Measurements from ENCODE around the gene POU2AF3. TPM values are rescaled to one million over a fixed set of nuclear protein-coding genes. Genes with fewer than 3 reads are reported as not detected.

POU2AF3 gene
- polyA plus RNA-seq, 1 donor (not counting 4 experiments of a cell fraction or from before 2014, with no cell fraction given): not detected

- FAIRE-seq (no peak), DNase-seq (ENCODE audit: low read depth, low spot score) (no peak)
- H3K9me1 ChIP-seq (ENCODE audit: control insufficient read depth, extremely low read depth, insufficient read depth, low read length): no peaks in the 10 kb centered on the region
- TF ChIP-seq, protein P1, sequence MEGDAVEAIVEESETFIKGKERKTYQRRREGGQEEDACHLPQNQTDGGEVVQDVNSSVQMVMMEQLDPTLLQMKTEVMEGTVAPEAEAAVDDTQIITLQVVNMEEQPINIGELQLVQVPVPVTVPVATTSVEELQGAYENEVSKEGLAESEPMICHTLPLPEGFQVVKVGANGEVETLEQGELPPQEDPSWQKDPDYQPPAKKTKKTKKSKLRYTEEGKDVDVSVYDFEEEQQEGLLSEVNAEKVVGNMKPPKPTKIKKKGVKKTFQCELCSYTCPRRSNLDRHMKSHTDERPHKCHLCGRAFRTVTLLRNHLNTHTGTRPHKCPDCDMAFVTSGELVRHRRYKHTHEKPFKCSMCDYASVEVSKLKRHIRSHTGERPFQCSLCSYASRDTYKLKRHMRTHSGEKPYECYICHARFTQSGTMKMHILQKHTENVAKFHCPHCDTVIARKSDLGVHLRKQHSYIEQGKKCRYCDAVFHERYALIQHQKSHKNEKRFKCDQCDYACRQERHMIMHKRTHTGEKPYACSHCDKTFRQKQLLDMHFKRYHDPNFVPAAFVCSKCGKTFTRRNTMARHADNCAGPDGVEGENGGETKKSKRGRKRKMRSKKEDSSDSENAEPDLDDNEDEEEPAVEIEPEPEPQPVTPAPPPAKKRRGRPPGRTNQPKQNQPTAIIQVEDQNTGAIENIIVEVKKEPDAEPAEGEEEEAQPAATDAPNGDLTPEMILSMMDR (optimal IDR thresholded peaks at IDR 0.05 in 1 of 3, IDR thresholded peaks at IDR 0.05 in 1 of 3, conservative IDR thresholded peaks at IDR 0.05 in 1 of 3; ENCODE audit: extremely low read depth in 1 of 3, insufficient read depth in 2 of 3, low read length in 3 of 3): no peak
- no peak for TF ChIP-seq EZH2 (IDR thresholded peaks at IDR 0.05; ENCODE audit: low read length)
- H3K27me3 ChIP-seq (ENCODE audit: control insufficient read depth, extremely low read depth, insufficient read depth, low read length): peaks cover 3% of the 10 kb centered on the region
- H2AFZ ChIP-seq (ENCODE audit: control insufficient read depth, low read length): no peak overlapping the region
- no peak overlapping the region for H3K27ac ChIP-seq (ENCODE audit: control insufficient read depth, insufficient read depth, low read length)
- H3K9ac ChIP-seq (ENCODE audit: control insufficient read depth, extremely low read depth, insufficient read depth, low read length): no peak overlapping the region
- H3K79me2 ChIP-seq (ENCODE audit: control insufficient read depth, insufficient read depth, low read length): no peaks in the 10 kb centered on the region
- dilution Hi-C loops (cut with MboI; ENCODE audit: extremely low pct_ligation_motif_present, low sequenced_read_pairs): no loop called here
- H4K20me1 ChIP-seq (ENCODE audit: control insufficient read depth, extremely low read depth, insufficient read depth, low read length): no peaks in the 10 kb centered on the region
- H3K9me3 ChIP-seq (ENCODE audit: control insufficient read depth, low read depth, low read length): no peaks in the 10 kb centered on the region
- H3K4me3 ChIP-seq (ENCODE audit: control insufficient read depth in 2 of 3, extremely low read depth in 1 of 3, insufficient read depth in 2 of 3, low read depth in 1 of 3, low read length in 3 of 3): no peak overlapping the region
- no peaks in the 10 kb centered on the region for H3K36me3 ChIP-seq (ENCODE audit: control insufficient read depth in 2 of 2, extremely low read depth in 1 of 2, insufficient read depth in 2 of 2, low read length in 2 of 2)
- no peaks in the 10 kb centered on the region for H3K4me1 ChIP-seq (ENCODE audit: control insufficient read depth, extremely low read depth, insufficient read depth, low read length)
- no peak overlapping the region for H3K4me2 ChIP-seq (ENCODE audit: control insufficient read depth, extremely low read depth, insufficient read depth, low read depth, low read length)
Measured at GRCh38 chr11:111352231-111352746, 53.9 kb downstream of the POU2AF3 start.

DNA sequence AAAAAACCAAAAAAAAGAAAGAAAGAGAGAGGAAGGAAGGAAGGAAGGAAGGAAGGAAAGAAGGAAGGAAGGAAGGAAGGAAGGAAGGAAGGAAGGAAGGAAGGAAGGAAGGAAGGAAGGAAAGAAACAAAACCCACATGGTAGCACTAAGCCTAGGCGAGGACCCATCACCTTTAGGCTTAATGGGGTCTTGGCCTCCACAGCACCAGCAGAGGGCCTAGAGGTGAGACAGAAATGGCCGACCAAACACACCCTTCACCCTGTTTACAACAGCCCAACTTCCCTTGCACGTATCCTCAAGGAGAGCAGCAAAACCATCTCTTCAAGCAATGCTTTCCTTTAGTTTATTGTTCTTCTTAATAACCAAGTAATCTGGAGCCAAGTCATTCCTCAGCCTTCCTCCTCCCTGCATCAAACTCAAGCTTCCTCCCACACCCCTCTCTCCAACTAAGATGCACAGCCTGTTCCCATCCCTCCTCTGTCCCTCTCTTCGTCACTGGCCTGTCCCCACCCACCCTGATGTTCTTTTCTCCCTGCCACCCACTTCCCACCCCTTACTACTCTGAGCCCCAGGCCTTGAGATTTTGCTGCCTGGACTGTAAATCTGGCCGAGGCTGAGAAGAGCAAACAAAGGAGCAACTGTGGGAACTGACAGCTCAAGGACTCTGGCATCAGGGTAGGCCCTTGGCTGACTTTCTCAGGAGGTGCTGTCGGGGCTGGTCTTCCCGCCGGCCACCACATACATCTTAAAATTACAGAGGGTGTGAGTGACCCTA is 54.8 kb downstream of the POU2AF3 start:
- Histone ChIP-seq H3K9me3 (ENCODE audit: control insufficient read depth, low read depth, low read length) (no peaks in the 10 kb centered on the region), H3K79me2 (ENCODE audit: control insufficient read depth, insufficient read depth, low read length) (no peaks in the 10 kb centered on the region), H3K9me1 (ENCODE audit: control insufficient read depth, extremely low read depth, insufficient read depth, low read length) (no peaks in the 10 kb centered on the region), H3K9ac (ENCODE audit: control insufficient read depth, extremely low read depth, insufficient read depth, low read length) (no peak overlapping the region), H3K27ac (ENCODE audit: control insufficient read depth, insufficient read depth, low read length) (no peak overlapping the region), H2AFZ (ENCODE audit: control insufficient read depth, low read length) (no peak overlapping the region), H3K36me3 (ENCODE audit: control insufficient read depth in 2 of 2, extremely low read depth in 1 of 2, insufficient read depth in 2 of 2, low read length in 2 of 2) (no peaks in the 10 kb centered on the region), H3K27me3 (ENCODE audit: control insufficient read depth, extremely low read depth, insufficient read depth, low read length) (peaks cover 3% of the 10 kb centered on the region), H3K4me2 (ENCODE audit: control insufficient read depth, extremely low read depth, insufficient read depth, low read depth, low read length) (no peak overlapping the region), H4K20me1 (ENCODE audit: control insufficient read depth, extremely low read depth, insufficient read depth, low read length) (no peaks in the 10 kb centered on the region), H3K4me3 (ENCODE audit: control insufficient read depth in 2 of 3, extremely low read depth in 1 of 3, insufficient read depth in 2 of 3, low read depth in 1 of 3, low read length in 3 of 3) (no peak overlapping the region), H3K4me1 (ENCODE audit: control insufficient read depth, extremely low read depth, insufficient read depth, low read length) (no peaks in the 10 kb centered on the region)
- FAIRE-seq (no peak), DNase-seq (ENCODE audit: low read depth, low spot score) (no peak)
- TF ChIP-seq EZH2 (IDR thresholded peaks at IDR 0.05; ENCODE audit: low read length): no peak
- TF ChIP-seq, protein P1 (optimal IDR thresholded peaks at IDR 0.05 in 1 of 3, IDR thresholded peaks at IDR 0.05 in 1 of 3, conservative IDR thresholded peaks at IDR 0.05 in 1 of 3; ENCODE audit: extremely low read depth in 1 of 3, insufficient read depth in 2 of 3, low read length in 3 of 3): no peak
- dilution Hi-C loops (cut with MboI; ENCODE audit: extremely low pct_ligation_motif_present, low sequenced_read_pairs): no loop called here

Measured in keratinocyte (primary cell).